SK-MEL-5 (cell line): ENCODE data around the gene UBQLN4. TPM values are rescaled to one million over a fixed set of nuclear protein-coding genes. Genes with fewer than 3 reads are reported as not detected.

ENCODE experiments used
- DNase-seq: peaks from one replicate; pipeline ENCODE4 v3.0.0-alpha.2; 2016; ENCODE audit warnings: low read depth, low spot score
- in situ Hi-C: cut with HindIII; loops from 2 replicates; pipeline ENCODE4 v1.10.0; 2016; ENCODE audit warnings: low sequenced_read_pairs, high pct_unique_total_duplicates, low pct_unique_long_range_greater_than_20kb
- total RNA-seq: library from RNA; depleted of rRNA; stranded (reverse); fragments of >200 nt; shearing (Covaris generic); gene quantifications from 2 replicates; pipeline ENCODE4 v1.2.3, GENCODE V29; 2014

UBQLN4 gene
- total RNA-seq, 1 experiment from 2014 or later = 23.3 TPM

- in situ Hi-C loops = no loop called here
- no peak for DNase-seq
Measured at GRCh38 chr1:156069490-156070455, 16.2 kb upstream of the UBQLN4 start.

GRCh38 chr1:156067262-156067661 lies 13.7 kb upstream of the UBQLN4 start:
- DNase-seq = no peak

GRCh38 chr1:156065871-156066270 lies 12.3 kb upstream of the UBQLN4 start:
- no peak for DNase-seq
- in situ Hi-C loops = no loop called here

More at GRCh38 chr1:156067262-156067661, 13.7 kb upstream of the UBQLN4 start:
- in situ Hi-C loops = no loop called here

- in situ Hi-C loops = no loop called here
- no peak for DNase-seq
Measured at GRCh38 chr1:156065212-156065611, 11.6 kb upstream of the UBQLN4 start.

GRCh38 chr1:156064615-156065014 lies 11.0 kb upstream of the UBQLN4 start:
- in situ Hi-C loops = no loop called here
- no peak for DNase-seq

GRCh38 chr1:156063997-156064285 lies 10.3 kb upstream of the UBQLN4 start:
- in situ Hi-C loops = no loop called here
- no peak for DNase-seq

- in situ Hi-C loops = no loop called here
Measured at GRCh38 chr1:156062189-156062588, 8.6 kb upstream of the UBQLN4 start.

GRCh38 chr1:156060937-156061636 lies 7.5 kb upstream of the UBQLN4 start, which contains the start of gene RAB25:
TSS of gene RAB25 (plus strand) at chr1:156061160. CDS start at chr1:156061401, 241 bp downstream.
- no peak for DNase-seq
- in situ Hi-C loops = no loop called here

More at GRCh38 chr1:156062189-156062588, 8.6 kb upstream of the UBQLN4 start:
- no peak for DNase-seq

- in situ Hi-C loops = no loop called here
- no peak for DNase-seq
Measured at GRCh38 chr1:156056326-156056849, 2.8 kb upstream of the UBQLN4 start.

- in situ Hi-C loops = no loop called here
- no peak for DNase-seq
Measured at GRCh38 chr1:156055281-156056048, 1.9 kb upstream of the UBQLN4 start.

GRCh38 chr1:156054500-156055280 lies 1.1 kb upstream of the UBQLN4 start, which contains the start of gene LAMTOR2:
TSS of gene LAMTOR2 (plus strand) at chr1:156054782. CDS start at chr1:156054890, 108 bp downstream.
- in situ Hi-C loops = no loop called here
- peak; percentile 99 for DNase-seq

GRCh38 chr1:156052862-156053767 lies 483 bp downstream of the UBQLN4 start:
- peak; percentile 72 for DNase-seq
- in situ Hi-C loops = no loop called here

GRCh38 chr1:156051011-156051725 lies 2.4 kb downstream of the UBQLN4 start:
- in situ Hi-C loops = no loop called here
- DNase-seq = no peak

- DNase-seq = no peak
- in situ Hi-C loops = no loop called here
Measured at GRCh38 chr1:156050376-156050775, 3.2 kb downstream of the UBQLN4 start.

GRCh38 chr1:156048663-156049258 lies 4.8 kb downstream of the UBQLN4 start:
- no peak for DNase-seq
- in situ Hi-C loops = no loop called here
